Astrocyte (in vitro differentiated cells and primary cell): ENCODE measurements around the gene ZNF557. TPM values are rescaled to one million over a fixed set of nuclear protein-coding genes. Genes with fewer than 3 reads are reported as not detected.
A peak's percentile ranks its signal among the peaks of the same experiment; 100 is the strongest.

Experiments used
- DNase-seq: peaks from one replicate; pipeline ENCODE4 v3.0.0-alpha.2; 2010; ENCODE audit warnings: low read depth
- FAIRE-seq: peaks from 2 replicates; lab custom pipeline; 2011; peaks lifted over from hg19 to GRCh38; lab: Jason Lieb, UNC
- H2AFZ ChIP-seq: 2 replicates; pipeline ENCODE4 v1.6.0; 2012; ENCODE audit warnings: low read depth, low read length, inconsistent platforms
- H3K27ac ChIP-seq: 2 replicates; pipeline ENCODE4 v1.5.1; 2011; ENCODE audit warnings: low read depth, low read length, inconsistent platforms
- H3K27me3 ChIP-seq: 2 replicates; pipeline ENCODE4 v1.6.0; 2011; ENCODE audit warnings: low read length, inconsistent platforms; ENCODE audit not compliant: insufficient read depth
- H3K36me3 ChIP-seq: 2 replicates; pipeline ENCODE4 v1.5.1; 2011; ENCODE audit warnings: low read length, inconsistent platforms; ENCODE audit not compliant: insufficient read depth
- H3K4me1 ChIP-seq: 2 replicates; pipeline ENCODE4 v1.5.1; 2011; ENCODE audit warnings: low read length, inconsistent platforms; ENCODE audit not compliant: insufficient read depth
- H3K4me2 ChIP-seq: 2 replicates; pipeline ENCODE4 v1.6.0; 2012; ENCODE audit warnings: low read length, inconsistent platforms
- H3K4me3 ChIP-seq: 2 replicates; pipeline ENCODE4 v1.5.1; 2011; ENCODE audit warnings: low read depth, mild to moderate bottlenecking, low read length, inconsistent platforms; ENCODE audit not compliant: insufficient read depth
- H3K79me2 ChIP-seq: 2 replicates; pipeline ENCODE4 v1.6.0; 2012; ENCODE audit warnings: mild to moderate bottlenecking, low read length, inconsistent platforms; ENCODE audit not compliant: insufficient read depth
- H3K9ac ChIP-seq: 2 replicates; pipeline ENCODE4 v1.6.0; 2012; ENCODE audit warnings: mild to moderate bottlenecking, low read length, inconsistent platforms
- H3K9me3 ChIP-seq: 2 replicates; pipeline ENCODE4 v1.5.1; 2012; ENCODE audit warnings: low read depth, mild to moderate bottlenecking, low read length, inconsistent platforms; ENCODE audit not compliant: insufficient read depth
- H4K20me1 ChIP-seq: 2 replicates; pipeline ENCODE4 v1.6.0; 2012; ENCODE audit warnings: low read length, inconsistent platforms; ENCODE audit not compliant: insufficient read depth
- H3K27ac Mint-ChIP-seq: one replicate; pipeline ENCODE4 v1.8.0; 2021; ENCODE audit warnings: mild to moderate bottlenecking, mixed read lengths; ENCODE audit not compliant: unreplicated experiment
- H3K27me3 Mint-ChIP-seq: one replicate; pipeline ENCODE4 v1.8.0; 2021; ENCODE audit warnings: low read depth, mixed read lengths; ENCODE audit not compliant: unreplicated experiment
- H3K36me3 Mint-ChIP-seq: one replicate; pipeline ENCODE4 v1.8.0; 2021; ENCODE audit warnings: low read depth, mixed read lengths; ENCODE audit not compliant: unreplicated experiment
- H3K4me1 Mint-ChIP-seq: one replicate; pipeline ENCODE4 v1.8.0; 2021; ENCODE audit warnings: low read depth, mixed read lengths; ENCODE audit not compliant: unreplicated experiment
- H3K4me3 Mint-ChIP-seq: one replicate; pipeline ENCODE4 v1.8.0; 2021; ENCODE audit warnings: mild to moderate bottlenecking, moderate library complexity, mixed read lengths; ENCODE audit not compliant: unreplicated experiment
- H3K9me3 Mint-ChIP-seq: one replicate; pipeline ENCODE4 v1.8.0; 2021; ENCODE audit warnings: mild to moderate bottlenecking, mixed read lengths; ENCODE audit not compliant: unreplicated experiment
- EZH2 ChIP-seq: IDR thresholded peaks from 2 replicates; pipeline ENCODE4 v1.6.1; 2012; ENCODE audit warnings: mild to moderate bottlenecking, low read length, inconsistent platforms; ENCODE audit not compliant: insufficient read depth
- total RNA-seq: library from RNA; stranded (reverse); gene quantifications from 2 replicates; pipeline ENCODE4 v1.2.1, GENCODE V29; 2021
- TF ChIP-seq, protein P1 (sequence below): IDR thresholded peaks from 2 replicates; pipeline ENCODE4 v1.5.1; 2011; ENCODE audit warnings: low read depth, mild to moderate bottlenecking, inconsistent platforms, low read length, moderate library complexity; ENCODE audit not compliant: insufficient read depth

ZNF557 gene
- total RNA-seq, 1 donor from 2014 or later, result 9.6 TPM

DNA sequence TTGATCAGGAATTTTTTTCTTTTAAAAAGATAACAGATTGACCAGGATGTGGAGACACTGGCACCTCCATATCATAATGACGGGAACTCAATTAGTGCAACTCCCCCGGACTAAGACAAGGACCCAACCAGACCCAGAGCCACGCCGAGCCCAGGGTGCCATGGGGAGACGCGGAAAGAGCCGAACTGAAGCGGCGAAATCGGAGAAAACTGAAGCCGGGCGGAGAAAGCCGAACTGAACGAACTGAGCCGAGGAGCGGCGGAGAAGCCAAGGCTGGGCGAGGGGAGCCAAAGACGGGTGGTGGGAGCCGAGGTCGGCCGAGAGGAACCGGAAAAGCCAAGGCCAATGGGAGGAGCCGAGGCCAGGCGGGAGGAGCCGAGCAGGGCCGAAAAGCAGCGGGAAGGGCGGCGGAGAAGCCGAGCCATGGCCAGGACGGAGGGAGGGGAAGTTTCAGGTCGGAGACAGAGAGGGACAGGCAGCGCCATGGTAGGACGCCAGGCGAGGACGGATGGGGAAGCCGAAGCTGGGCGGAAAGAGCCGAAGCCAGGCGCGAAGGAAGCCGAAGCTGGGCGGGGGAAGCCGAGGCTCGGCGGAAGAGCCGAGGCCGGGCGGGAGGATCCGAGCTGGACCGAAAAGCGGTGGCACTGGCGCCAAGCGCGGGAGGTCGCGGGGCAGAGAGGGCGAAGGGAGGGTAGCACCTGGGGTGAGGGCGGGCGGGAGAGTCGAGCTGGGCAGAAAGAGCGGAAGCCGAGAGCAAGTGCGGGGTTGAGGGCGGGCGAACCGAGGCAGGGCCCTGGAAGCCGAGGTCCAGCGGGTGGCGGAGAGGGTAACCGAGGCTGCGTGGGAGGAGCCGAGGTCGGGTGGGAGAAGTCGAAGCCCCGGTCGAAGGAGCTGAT is 29.4 kb downstream of the ZNF557 start:
- H3K4me3 Mint-ChIP-seq, result peak overlapping the region; percentile 91
- H3K9me3 Mint-ChIP-seq, result peaks cover 24% of the 10 kb centered on the region
- peak overlapping the region; percentile 78 for H3K27ac ChIP-seq
- H3K4me1 ChIP-seq, result no peaks in the 10 kb centered on the region
- DNase-seq, result peak; percentile 82
- no peak for TF ChIP-seq EZH2
- TF ChIP-seq, protein P1, sequence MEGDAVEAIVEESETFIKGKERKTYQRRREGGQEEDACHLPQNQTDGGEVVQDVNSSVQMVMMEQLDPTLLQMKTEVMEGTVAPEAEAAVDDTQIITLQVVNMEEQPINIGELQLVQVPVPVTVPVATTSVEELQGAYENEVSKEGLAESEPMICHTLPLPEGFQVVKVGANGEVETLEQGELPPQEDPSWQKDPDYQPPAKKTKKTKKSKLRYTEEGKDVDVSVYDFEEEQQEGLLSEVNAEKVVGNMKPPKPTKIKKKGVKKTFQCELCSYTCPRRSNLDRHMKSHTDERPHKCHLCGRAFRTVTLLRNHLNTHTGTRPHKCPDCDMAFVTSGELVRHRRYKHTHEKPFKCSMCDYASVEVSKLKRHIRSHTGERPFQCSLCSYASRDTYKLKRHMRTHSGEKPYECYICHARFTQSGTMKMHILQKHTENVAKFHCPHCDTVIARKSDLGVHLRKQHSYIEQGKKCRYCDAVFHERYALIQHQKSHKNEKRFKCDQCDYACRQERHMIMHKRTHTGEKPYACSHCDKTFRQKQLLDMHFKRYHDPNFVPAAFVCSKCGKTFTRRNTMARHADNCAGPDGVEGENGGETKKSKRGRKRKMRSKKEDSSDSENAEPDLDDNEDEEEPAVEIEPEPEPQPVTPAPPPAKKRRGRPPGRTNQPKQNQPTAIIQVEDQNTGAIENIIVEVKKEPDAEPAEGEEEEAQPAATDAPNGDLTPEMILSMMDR, result no peak
- no peaks in the 10 kb centered on the region for H3K4me1 Mint-ChIP-seq
- peaks cover 2% of the 10 kb centered on the region for H3K27me3 Mint-ChIP-seq
- H4K20me1 ChIP-seq, result no peaks in the 10 kb centered on the region
- H3K27me3 ChIP-seq, result no peaks in the 10 kb centered on the region
- no peaks in the 10 kb centered on the region for H3K36me3 ChIP-seq
- no peaks in the 10 kb centered on the region for H3K79me2 ChIP-seq
- H3K27ac Mint-ChIP-seq, result peak overlapping the region; percentile 70
- peak overlapping the region; percentile 83 for H3K4me2 ChIP-seq
- H2AFZ ChIP-seq, result peak overlapping the region; percentile 91
- peaks cover 6% of the 10 kb centered on the region for H3K9me3 ChIP-seq
- FAIRE-seq, result no peak
- H3K4me3 ChIP-seq, result peak overlapping the region; percentile 60
- peak overlapping the region; percentile 87 for H3K9ac ChIP-seq
- peaks cover 14% of the 10 kb centered on the region for H3K36me3 Mint-ChIP-seq

DNA sequence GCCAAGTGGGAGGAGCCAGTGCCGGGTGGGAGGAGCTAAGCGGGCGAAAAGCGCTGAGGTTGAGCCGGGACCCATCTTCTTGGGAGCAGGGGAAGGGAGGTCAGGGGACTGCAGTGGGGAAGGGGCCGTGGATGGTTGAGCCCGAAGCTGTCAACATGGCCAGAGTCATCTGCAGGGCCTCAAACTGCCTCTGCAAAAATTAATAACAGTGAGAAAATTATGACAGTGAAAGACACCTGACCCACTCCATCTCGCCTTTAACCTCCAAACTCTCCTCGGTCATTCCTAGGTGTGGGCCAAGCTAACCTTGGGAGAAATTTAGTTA is 30.1 kb downstream of the ZNF557 start:
- H3K36me3 ChIP-seq, result no peaks in the 10 kb centered on the region
- Mint-ChIP-seq H3K4me1 (no peaks in the 10 kb centered on the region), H3K27me3 (peaks cover 2% of the 10 kb centered on the region), H3K9me3 (peaks cover 23% of the 10 kb centered on the region), H3K27ac (no peak overlapping the region), H3K36me3 (peaks cover 13% of the 10 kb centered on the region), H3K4me3 (peak overlapping the region; percentile 91)
- peak overlapping the region; percentile 60 for H3K4me3 ChIP-seq
- no peaks in the 10 kb centered on the region for H3K79me2 ChIP-seq
- no peaks in the 10 kb centered on the region for H3K27me3 ChIP-seq
- peaks cover 6% of the 10 kb centered on the region for H3K9me3 ChIP-seq
- no peaks in the 10 kb centered on the region for H4K20me1 ChIP-seq
- H3K9ac ChIP-seq, result peak overlapping the region; percentile 87
- no peak for DNase-seq
- TF ChIP-seq, protein P1, result no peak
- no peak for TF ChIP-seq EZH2
- peak overlapping the region; percentile 91 for H2AFZ ChIP-seq
- peak overlapping the region; percentile 78 for H3K27ac ChIP-seq
- H3K4me2 ChIP-seq, result peak overlapping the region; percentile 83
- no peak for FAIRE-seq
- H3K4me1 ChIP-seq, result no peaks in the 10 kb centered on the region
